Transverse colon (tissue), 4 donors: ENCODE data around the gene THEM5. TPM values are rescaled to one million over a fixed set of nuclear protein-coding genes. Genes with fewer than 3 reads are reported as not detected.

Experiments used
- DNase-seq: peaks from one replicate; pipeline ENCODE4 v3.0.0-alpha.2; 2019
- H3K27ac ChIP-seq, 4 donors: fragments of 200-600 bp; sonication (generic); 2 replicates each; pipeline ENCODE4 v1.5.1; 2016 to 2018; ENCODE audit warnings: inconsistent platforms in 4 of 4
- H3K27me3 ChIP-seq: fragments of 200-600 bp; sonication (generic); 2 replicates; pipeline ENCODE4 v1.5.1; 2017; ENCODE audit warnings: inconsistent platforms
- H3K36me3 ChIP-seq, 4 donors: fragments of 200-600 bp; sonication (generic); 2 replicates each; pipeline ENCODE4 v1.5.1; 2017 to 2019; ENCODE audit warnings: inconsistent platforms in 4 of 4
- H3K4me1 ChIP-seq, 4 donors: fragments of 200-600 bp; sonication (generic); 2 replicates each; pipeline ENCODE4 v1.5.1; 2017 to 2020; ENCODE audit warnings: inconsistent platforms in 4 of 4
- H3K4me3 ChIP-seq, 4 donors: fragments of 200-600 bp; sonication (generic); 1 replicate in 1 of 4; 2 replicates in 3 of 4; pipeline versions ENCODE4 v1.5.1 to v1.6.1; 2017 to 2019; ENCODE audit warnings: inconsistent platforms in 4 of 4
- H3K9me3 ChIP-seq, 2 donors: fragments of 200-600 bp; sonication (generic); 2 replicates each; pipeline ENCODE4 v1.5.1; 2017 to 2019; ENCODE audit warnings: inconsistent platforms in 2 of 2
- CTCF ChIP-seq, 5 experiments: fragments of 200-600 bp in 3 of 5; fragments of 450-650 bp in 2 of 5; sonication (generic) in 3 of 5; IDR thresholded peaks; 1 replicate in 2 of 5; 2 replicates in 3 of 5; pipeline ENCODE4 v1.5.1; 2016 to 2017; ENCODE audit warnings: antibody characterized with exemption in 5 of 5, inconsistent platforms in 3 of 5, mild to moderate bottlenecking in 2 of 5, moderate library complexity in 1 of 5
- EP300 ChIP-seq: sonication (generic); formaldehyde crosslinking; IDR thresholded peaks from one replicate; pipeline ENCODE4 v1.6.1; 2017; ENCODE audit warnings: antibody characterized with exemption, low read depth
- POLR2A ChIP-seq: fragments of 450-650 bp; IDR thresholded peaks from one replicate; pipeline ENCODE4 v1.6.1; 2016; ENCODE audit warnings: antibody characterized with exemption, mild to moderate bottlenecking, moderate library complexity
- POLR2AphosphoS5 ChIP-seq, 3 donors: sonication (generic); formaldehyde crosslinking; IDR thresholded peaks; one replicate each; pipeline ENCODE4 v1.6.1; 2016; ENCODE audit warnings: antibody characterized with exemption in 3 of 3
- WGBS, 2 donors: methylation state at CpG; one replicate each; pipeline ENCODE4 v1.1.5; 2018; ENCODE audit warnings: low coverage in 1 of 2; 5-methylcytosine and 5-hydroxymethylcytosine counted together
- in situ Hi-C, 4 donors: fragments of 200-750 bp; cut with MboI; loops; one replicate each; pipeline versions ENCODE4 v1.15.0 to v1.15.1; 2017; ENCODE audit warnings: low sequenced_read_pairs in 3 of 4, low pct_ligation_motif_present in 1 of 4, low pct_unique_long_range_greater_than_20kb in 1 of 4
- intact Hi-C: fragments of 100-400 bp; cut with DNase I; formaldehyde crosslinking; loops from one replicate; pipeline ENCODE4 v1.15.1; 2023; ENCODE audit warnings: low total_unique reads
- total RNA-seq, 4 donors: library from RNA; depleted of rRNA; stranded (reverse); fragments of >200 nt; gene quantifications; one replicate each; pipeline ENCODE4 v1.1.0, GENCODE V29; 2016

THEM5 gene
- total RNA-seq, 4 donors from 2014 or later: not detected

GRCh38 chr1:151819227-151819835 lies 34.2 kb downstream of the THEM5 start:
- TF ChIP-seq POLR2AphosphoS5 (IDR thresholded peaks at IDR 0.05) (no peak), POLR2A (no peak), EP300 (no peak), CTCF (IDR thresholded peaks at IDR 0.05) (no peak)
- DNase-seq: no peak
- Histone ChIP-seq H3K36me3 (no peaks in the 10 kb centered on the region), H3K4me3 (no peak overlapping the region), H3K27ac (no peak overlapping the region), H3K9me3 (no peaks in the 10 kb centered on the region), H3K4me1 (no peaks in the 10 kb centered on the region), H3K27me3 (no peaks in the 10 kb centered on the region)
- in situ Hi-C loops (loop anchor here in 1 of 4 donors (10.0 kb wide), 1 partner anchor 65 kb away; no protein-coding TSS in a partner anchor), intact Hi-C loops (no loop called here)
- 60 to 85% methylated on average over 1 to 12 of the region's 12 CpGs for WGBS, 2 donors

- in situ Hi-C loops (loop anchor here in 1 of 4 donors (10.0 kb wide), 1 partner anchor 63 kb away; no protein-coding TSS in a partner anchor), intact Hi-C loops (no loop called here)
- H3K27me3 ChIP-seq: no peaks in the 10 kb centered on the region
- H3K4me1 ChIP-seq: no peaks in the 10 kb centered on the region
- TF ChIP-seq CTCF (IDR thresholded peaks at IDR 0.05) (no peak), EP300 (no peak), POLR2AphosphoS5 (IDR thresholded peaks at IDR 0.05) (no peak), POLR2A (no peak)
- 73% methylated on average over 7 of the region's 7 CpGs; no CpG with 5 or more reads in 1 of the 2 donors for WGBS, 2 donors
- H3K4me3 ChIP-seq: no peak overlapping the region
- no peaks in the 10 kb centered on the region for H3K36me3 ChIP-seq
- H3K9me3 ChIP-seq: no peaks in the 10 kb centered on the region
- no peak for DNase-seq
- no peak overlapping the region for H3K27ac ChIP-seq
Measured at GRCh38 chr1:151817353-151817730, 36.2 kb downstream of the THEM5 start.

- no peak overlapping the region for H3K27ac ChIP-seq
- no peaks in the 10 kb centered on the region for H3K4me1 ChIP-seq
- WGBS, 2 donors: 50 to 78% methylated on average over 1 to 26 of the region's 26 CpGs
- no peak for DNase-seq
- H3K36me3 ChIP-seq: no peaks in the 10 kb centered on the region
- intact Hi-C loops (no loop called here), in situ Hi-C loops (loop anchor here in 1 of 4 donors (10.0 kb wide), 1 partner anchor 62 kb away; no protein-coding TSS in a partner anchor)
- no peaks in the 10 kb centered on the region for H3K27me3 ChIP-seq
- TF ChIP-seq EP300 (no peak), CTCF (IDR thresholded peaks at IDR 0.05) (no peak), POLR2AphosphoS5 (IDR thresholded peaks at IDR 0.05) (no peak), POLR2A (no peak)
- no peak overlapping the region for H3K4me3 ChIP-seq
- H3K9me3 ChIP-seq: no peaks in the 10 kb centered on the region
Measured at GRCh38 chr1:151816548-151817352, 36.8 kb downstream of the THEM5 start.

- Histone ChIP-seq H3K36me3 (no peaks in the 10 kb centered on the region), H3K27me3 (no peaks in the 10 kb centered on the region), H3K4me1 (no peaks in the 10 kb centered on the region), H3K27ac (peak overlapping the region in 1 of 4 donors; percentile 9), H3K4me3 (no peak overlapping the region), H3K9me3 (no peaks in the 10 kb centered on the region)
- TF ChIP-seq CTCF (IDR thresholded peaks at IDR 0.05) (no peak), POLR2AphosphoS5 (IDR thresholded peaks at IDR 0.05) (no peak), EP300 (no peak), POLR2A (no peak)
- DNase-seq: peak; percentile 48
- in situ Hi-C loops: loop anchor here in 1 of 4 donors (10.0 kb wide), 1 partner anchor 61 kb away; no protein-coding TSS in a partner anchor
- intact Hi-C loops: no loop called here
- 61% methylated on average over 12 of the region's 12 CpGs; no CpG with 5 or more reads in 1 of the 2 donors for WGBS, 2 donors
Measured at GRCh38 chr1:151815716-151816327, 37.7 kb downstream of the THEM5 start.
